GM21825 (cell line): ENCODE results near the gene ARHGAP12.

Experiments
- ATAC-seq: cut with Tn5 transposase; IDR thresholded peaks from one replicate; pipeline ENCODE4 v1.9.1; 2021; ENCODE audit warnings: mild to moderate bottlenecking, moderate library complexity; ENCODE audit not compliant: unreplicated experiment

Gene ARHGAP12

DNA sequence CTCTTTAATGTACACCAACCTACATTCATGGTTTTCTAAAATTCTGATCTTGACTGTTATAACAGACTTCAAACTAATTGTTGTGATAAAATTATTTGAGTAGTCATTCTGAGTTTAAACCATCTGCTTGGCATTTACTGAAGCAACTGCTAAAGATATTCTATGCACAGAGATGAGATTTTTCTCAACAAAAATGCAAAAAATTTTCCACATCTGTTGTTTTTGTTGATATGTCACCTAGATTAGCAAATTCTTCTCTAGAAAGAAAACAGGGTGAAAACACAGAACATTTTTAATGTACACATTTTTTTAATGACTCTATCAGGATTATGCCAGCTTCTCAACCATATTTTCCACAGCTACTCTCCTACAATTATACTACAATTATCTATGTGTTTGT is 42.7 kb downstream of the ARHGAP12 start:
- no peak for ATAC-seq

DNA sequence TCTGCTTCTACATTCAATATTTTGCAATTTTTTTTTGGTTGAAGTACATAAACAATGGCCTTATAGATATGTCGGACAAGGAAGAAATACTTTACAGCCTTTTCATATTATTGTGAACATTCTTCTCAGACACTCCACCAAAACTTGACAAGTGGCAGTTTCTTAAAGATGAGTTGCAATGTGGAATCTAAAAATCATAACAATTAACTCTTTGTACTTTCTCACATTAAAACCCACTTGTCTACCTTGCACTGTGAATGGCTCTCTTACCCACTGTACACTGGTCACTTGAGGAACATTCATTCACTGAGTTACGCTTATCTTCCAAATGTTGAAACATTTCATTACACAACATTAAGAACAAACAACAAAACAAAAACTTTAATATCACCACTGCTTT is 44.2 kb downstream of the ARHGAP12 start:
- no peak for ATAC-seq

DNA sequence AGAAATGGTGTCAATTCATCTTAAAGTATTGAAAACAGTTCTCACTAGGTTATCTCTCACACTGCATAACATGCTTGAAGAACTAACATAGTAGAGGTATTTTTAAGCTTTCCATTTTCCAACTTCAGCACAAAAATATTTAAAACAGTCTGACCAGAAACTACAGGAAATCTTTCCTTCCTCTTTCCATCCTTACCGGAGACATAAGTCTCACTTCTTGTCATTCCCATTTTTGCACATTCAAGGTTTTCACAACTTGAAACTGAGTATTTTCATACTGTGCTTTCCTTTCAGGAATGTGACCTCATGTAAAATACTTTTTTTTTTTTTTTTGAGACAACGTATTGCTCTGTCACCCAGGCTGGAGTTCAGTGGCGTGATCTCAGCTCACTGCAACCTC is 45.2 kb downstream of the ARHGAP12 start:
- no peak for ATAC-seq

DNA sequence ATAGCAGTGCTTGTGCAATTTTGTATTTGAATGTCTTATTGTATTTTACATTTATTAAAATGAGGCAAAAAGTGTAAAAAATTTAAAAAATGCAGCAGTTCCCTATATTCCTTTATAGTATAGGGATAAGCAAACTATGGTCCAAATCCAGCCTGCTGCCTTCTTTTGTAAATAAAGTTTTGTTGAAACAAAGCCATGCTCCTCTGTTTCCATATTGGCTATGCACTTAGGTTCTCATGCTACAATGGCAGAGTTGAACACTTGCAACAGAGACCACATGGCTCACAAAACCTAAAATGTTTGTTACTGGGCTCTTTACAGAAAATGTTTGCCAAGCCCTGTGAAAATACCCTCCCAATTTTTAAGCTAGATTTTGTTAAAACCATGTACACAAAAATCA is 50.1 kb downstream of the ARHGAP12 start:
- ATAC-seq = no peak

DNA sequence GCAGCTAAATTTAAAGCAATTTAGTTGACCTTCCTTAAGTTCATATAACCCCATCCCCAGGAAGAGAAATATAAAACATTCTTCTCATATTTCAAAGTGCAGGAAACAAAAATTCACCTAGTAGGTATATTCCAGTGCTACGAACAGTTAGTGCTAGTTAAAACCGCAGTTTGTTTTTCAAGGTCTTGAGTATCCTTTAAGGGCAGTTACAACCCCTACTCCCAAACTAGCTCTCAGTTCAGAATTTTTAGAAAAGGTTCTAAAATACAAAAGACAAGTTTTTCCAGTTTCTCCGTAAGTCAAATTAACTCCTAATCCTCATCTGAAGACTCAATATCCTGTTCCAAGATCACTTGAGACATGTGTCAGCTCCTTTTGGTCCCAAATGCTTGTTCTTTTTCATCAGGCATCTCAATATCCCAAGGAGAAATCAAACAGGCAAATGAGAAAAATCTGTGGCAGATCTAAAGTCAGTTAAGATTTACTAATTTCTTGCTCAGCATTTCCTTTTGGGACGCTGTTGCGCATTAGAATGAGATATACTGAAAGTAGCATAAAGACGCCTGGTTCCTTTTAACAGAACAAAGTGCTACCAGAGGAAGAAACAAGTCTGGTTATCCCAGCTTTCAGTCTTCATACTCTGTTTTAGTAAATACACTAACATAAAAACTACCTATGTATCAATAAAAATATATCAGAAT is 51.8 kb downstream of the ARHGAP12 start:
- no peak for ATAC-seq

DNA sequence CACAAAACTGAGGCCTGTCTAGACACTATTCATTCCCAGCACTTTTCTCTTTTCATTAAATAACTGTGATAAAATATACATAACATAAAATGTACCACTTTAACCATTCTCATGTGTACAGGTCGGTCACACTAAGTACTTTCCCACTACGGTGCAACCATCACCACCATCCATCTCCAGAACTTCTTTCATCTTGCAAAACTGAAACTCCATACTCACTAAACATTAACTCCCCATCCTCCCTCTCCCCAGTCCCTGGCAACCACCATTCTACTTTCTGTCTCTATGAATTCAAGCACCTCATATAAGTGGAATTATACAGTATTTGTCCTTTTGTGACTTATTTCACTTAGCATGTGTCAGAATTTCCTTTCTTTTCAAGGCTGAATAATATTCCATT is 53.0 kb downstream of the ARHGAP12 start:
- peak; percentile 81 for ATAC-seq

DNA sequence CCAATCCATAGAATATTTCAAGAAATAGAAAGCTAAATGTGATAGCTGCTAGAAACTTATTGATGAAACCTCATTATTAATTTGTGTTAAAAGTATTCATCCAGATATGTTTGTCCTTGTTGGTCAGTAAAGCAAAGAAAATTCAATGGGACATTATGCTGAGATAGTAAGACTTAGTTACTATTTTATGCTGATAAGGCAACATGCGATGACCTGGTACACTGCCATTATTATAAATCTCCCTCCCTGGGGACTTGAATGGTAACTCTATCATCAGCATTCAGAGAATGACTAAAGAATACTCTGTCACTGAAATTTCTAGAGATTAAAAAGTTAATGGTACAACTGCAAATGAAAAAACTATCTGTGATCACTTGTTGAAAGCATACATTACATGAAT is 54.9 kb downstream of the ARHGAP12 start:
- ATAC-seq = no peak

DNA sequence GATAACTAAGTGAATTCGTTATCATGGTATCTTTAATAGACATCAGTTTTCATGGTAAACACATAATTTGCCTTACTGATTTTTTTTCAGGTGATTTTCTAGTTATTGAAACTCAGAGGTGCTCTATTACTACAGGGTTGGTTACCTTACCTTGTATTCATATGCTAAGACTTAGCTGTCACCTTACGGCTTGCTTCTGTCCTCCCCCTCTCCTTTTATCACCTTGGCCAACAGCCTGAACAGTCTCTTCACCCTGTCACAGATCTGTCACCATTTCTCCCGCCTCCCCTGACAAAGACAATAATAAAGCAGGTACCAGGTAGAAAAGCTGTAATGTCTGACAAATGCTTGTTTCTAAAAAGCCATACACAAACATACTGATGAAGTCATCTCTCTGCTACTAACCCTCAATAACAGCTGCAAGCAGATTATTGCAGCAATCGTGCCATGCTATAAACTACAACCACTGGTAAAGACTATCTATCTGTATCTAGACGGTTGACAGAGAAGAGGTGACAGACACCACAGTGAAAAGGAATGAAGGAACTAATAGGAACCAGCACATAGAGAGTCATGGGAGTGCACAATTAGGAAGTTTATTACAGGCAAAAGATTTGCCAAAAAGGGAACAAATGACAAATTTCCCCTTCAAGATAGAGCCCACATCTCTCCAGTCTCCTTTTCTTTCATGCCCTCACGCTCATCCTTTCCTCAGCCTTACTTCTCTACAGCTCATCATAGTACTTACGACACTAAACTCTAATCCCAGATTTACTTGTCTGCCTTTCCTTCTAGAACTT is 57.2 kb downstream of the ARHGAP12 start:
- ATAC-seq = no peak

DNA sequence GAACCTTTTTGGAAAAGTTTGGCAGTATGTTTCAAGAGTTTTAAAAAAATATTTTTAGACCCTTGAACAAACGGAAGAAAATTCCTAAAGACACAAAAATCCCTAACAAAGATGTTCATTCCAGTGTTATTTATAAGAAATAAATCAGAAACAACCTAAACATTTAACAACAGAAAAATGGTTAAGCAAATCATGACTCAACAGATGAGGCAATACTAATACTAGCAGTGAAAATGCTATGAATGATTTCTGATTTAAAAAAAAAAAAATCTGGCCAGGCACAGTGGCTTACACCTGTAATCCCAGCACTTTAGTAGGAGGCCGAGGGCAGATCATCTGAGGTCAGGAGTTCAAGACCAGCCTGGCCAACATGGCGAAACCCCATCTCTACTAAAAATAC is 61.0 kb downstream of the ARHGAP12 start:
- no peak for ATAC-seq

DNA sequence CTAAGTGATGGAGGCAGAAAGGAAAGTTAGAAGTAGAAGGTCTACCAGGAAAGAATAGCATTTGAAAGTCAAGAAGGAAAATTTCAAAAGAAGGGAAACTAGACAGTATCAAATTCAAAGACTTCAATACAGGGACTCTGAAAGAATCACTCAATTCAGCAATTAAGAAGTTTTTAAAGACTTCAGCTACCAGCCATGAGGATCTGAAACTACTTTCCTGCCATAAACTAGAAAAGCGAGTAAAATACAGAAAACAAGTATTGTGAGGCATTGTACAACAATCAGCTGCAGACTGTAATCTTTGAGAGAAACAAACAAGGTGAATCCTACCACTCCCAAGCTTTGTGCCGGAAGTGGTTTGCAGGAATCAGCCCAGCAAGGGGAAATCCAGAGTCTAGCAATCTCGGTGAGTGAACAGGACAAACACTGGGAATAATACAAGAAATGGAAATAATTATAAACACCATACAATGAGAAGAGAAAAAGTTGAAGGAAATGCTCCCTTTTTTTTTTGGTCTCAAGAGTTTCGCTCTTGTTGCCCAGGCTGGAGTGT is 62.4 kb downstream of the ARHGAP12 start:
- no peak for ATAC-seq

DNA sequence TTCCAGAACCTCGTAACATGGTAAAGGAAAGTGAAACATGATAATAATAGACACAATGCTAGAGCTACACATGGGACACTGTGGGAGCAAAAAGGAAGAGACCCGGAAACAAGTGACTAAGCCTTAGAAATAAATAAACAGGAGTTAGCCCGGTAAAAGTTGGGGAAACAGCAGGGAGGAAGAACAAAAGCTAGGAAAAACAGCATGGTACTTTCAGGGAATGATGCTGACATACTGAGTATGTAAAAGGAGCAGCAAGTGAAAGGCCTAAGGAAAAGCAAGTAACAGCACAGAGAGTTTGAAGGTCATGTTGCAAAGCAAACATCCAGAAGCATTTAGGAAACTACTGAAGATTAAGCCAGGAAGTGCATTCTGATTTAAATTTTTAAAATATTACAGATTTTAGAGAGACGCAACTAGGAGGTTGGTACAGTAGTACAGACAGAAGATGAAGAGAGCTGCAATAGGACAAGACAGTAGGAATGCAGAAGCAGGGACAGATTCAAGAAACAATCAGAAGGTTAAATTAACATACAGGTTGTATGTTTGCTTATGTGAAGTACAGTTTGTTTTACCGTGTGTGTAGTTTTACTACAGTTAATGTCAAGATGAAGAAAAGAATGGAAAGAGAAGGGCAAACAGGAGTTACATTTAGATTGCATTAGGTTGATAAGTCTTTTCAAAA is 63.7 kb downstream of the ARHGAP12 start:
- ATAC-seq = no peak

DNA sequence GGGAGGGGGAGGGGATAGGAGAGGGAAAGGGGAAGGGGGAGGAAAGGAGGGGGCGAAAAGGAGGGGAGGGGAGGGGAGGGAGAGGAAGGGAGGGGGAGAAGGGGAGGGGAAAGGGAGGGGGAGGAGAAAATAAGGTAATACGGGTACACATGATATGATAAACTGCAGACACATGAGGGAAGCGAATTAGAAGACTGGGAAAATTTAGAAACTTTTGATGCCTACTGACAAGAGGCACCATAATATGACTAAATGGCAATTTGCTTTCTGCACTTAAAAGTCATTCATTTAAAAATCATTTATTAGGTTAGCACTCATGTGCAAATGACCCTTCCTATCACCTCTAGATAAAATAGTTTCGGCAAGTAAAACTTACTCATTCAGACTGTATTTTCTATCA is 73.6 kb downstream of the ARHGAP12 start:
- no peak for ATAC-seq

DNA sequence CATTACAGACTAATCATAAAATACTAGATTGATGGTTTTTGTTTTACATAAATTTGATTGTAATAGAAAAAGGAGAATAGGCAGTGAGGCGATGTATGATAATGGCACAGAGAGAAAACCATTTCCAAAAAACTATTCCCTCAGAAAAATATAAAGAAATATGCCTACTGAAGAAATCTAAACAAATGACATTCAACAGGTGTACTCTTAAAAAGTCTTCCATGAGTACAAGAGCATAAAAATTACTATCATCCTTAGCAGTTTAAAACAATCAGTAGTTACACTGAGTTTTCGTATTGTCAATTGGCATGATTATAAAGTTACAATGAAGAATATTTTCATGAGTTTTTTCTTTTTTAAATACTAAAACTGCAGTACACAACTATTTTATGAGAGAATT is 75.0 kb downstream of the ARHGAP12 start:
- ATAC-seq = no peak

DNA sequence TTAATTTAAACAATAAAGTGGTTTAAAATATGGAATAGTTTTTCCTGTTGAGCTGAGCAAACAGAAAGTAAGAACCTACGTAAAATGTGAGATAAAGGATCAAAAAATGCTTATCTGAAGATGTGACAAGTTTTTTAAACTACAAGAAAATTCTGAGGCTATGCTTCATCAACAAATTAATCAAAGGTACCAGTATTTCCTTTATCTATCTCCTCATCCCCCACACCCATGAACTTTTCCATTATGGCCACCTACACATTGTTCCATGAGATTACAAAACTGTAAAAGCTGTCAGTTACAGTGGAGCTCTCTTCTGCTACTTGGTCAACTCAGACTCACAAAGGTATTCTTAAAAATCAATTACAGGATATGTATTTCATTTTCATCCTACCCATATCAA is 77.4 kb downstream of the ARHGAP12 start:
- no peak for ATAC-seq

DNA sequence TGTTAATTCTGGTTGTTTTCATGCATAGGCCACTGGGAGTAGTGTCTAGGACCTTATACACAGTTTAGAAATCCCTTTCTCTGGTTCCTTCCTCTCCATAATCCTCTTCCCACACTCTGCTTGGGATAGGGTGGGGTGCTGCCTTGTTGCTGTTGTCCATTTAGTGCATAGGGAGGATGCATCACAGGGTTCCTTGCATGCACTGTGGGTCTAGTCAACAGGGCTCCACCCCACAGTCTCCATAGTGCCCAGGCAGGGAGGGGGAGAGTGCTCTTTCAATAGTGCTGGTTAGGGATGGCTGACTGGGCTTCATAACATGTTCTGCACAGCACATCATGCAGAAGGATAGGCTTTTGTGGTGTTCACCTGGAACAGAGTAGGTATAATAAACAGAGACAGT is 81.1 kb downstream of the ARHGAP12 start:
- no peak for ATAC-seq

DNA sequence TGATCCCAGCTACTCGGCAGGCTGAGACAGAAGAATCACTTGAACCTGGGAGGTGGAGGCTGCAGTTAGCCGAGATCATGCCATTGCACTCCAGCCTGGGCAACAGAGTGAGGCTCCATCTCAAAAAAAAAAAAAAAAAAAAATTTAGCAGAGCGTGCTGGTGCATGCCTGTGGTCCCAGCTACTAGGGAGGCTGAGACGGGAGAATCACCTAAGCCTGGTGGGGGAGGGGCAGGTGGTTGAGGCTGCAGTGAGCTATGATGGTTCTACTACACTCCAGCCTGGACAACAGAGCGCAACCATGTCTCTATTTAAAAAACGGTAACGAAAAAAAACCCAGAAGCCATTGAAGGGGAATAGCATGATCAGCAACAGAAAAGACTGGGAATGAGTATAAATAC is 89.9 kb downstream of the ARHGAP12 start:
- no peak for ATAC-seq

DNA sequence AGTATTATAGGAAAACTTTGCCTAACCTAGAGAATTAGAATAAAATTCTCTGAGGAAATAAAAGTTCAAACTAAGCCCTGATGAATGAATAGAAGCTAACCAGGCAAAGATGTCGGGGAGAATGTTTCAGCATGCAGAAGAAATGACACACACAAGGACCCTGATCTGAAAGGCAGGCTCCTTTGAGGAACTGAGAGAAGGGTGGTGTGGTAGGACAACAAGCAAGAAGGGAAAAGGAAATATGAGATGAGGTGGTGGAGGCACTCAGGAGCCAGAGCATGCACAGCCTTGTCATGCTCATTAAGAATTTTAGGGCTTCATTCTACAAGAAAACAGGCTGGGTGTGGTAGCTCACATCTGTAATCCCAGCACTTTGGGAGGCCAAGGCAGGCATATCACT is 90.6 kb downstream of the ARHGAP12 start:
- no peak for ATAC-seq

DNA sequence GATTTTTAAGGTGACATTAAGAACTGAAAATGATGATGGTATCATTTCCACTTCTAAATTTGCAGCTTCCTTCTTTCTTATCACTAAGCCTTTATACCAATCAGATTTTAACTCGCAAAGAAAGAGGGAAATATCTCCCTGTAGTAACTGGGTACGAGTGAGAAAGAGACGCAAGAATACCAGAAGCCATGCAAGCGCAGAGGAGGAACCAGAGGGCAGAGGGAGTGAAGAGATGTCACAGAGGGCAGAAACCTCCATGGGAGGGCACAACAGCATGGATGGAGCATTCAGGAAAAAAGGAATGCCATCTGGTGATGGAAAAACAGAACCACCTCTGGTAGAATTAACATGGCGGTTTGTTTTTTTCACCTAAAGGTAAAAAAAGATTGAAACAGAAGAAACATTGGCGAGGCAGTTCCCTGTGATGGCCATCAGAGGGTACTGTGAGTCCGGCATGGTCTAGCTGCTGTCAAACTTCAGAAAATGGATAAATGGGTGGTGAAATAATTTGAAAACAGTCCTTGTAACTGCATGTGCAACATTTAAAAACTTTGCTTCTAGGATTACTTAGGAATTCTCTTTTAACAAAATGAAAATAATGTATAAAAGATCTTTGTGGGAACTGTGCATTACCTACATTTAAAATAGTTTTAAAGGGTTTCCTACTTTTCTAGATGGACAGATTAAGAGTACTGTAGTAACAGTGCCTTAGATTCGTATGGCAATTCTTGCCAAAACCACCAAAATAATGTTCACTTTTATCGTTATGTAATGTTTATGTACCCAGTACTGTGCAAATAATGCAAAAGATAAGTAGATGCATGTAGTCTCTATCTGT is 91.8 kb downstream of the ARHGAP12 start:
- no peak for ATAC-seq

DNA sequence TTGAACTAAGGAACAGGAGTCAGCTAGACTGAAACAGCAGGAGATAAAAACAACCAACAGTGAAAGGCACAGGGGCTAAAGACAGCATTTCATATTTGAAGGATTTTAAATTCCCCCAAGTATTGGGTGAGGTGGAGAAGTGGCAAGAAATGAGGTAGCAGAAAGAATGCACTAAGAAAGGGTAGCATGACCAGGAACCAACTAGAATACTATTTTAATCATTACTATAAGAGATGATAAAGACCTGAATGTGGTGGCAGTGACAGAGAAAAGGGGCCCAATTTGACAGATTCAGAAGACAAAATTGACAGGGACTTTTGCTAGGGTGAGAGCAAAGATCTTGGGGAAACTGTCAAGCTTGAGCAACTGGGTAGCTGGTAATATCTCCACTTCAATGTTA is 94.9 kb downstream of the ARHGAP12 start:
- no peak for ATAC-seq

DNA sequence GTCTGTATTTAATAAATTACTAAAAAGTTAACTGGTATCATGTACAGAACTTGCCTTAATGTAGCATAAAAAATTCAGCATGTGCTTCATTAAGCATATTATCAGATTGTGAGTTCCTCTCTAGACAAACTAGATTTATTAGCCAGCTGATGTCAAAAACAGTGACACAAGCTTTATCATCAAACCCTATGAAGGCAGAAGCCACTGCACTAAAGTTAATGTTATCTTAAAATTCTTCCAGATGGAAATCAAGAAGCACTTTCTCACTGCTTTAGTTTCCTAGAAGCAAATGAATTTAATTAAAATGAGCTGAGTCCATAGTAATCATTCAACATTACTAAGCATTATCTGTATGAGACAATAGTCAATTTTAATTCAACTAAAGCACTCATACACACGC is 96.4 kb downstream of the ARHGAP12 start:
- ATAC-seq = no peak

DNA sequence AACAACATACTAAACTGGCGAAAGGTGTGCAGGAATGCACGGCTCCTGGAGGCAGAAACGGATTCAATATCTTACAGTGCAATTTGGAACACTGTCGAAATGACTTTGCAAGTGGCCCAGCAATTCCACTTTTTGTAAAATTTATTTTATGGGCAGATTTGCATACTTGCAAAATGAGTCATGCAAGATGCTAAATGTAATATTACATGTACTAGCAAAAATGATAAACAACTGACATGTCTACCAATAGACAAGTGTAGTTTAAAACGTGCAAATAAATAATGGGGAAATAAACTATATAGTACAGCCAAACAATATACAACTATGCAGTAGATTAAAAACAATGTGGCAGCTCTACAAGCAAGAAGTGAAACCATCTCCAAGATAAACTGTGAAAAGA is 97.7 kb downstream of the ARHGAP12 start:
- ATAC-seq = no peak
